T-helper 2 cell treated with Interferon-gamma antibody and Interleukin-4, amounts not matched to agents 5 μg/mL and 100 μg/mL, for 36 hours (primary cell): Measurements from ENCODE around the gene HSD11B1L.
"Not testable (repeated sequence)": the region's sequence is repeated elsewhere in the genome, so short reads cannot be mapped to it uniquely, and the experiment has no call there.

ENCODE experiments used
- DNase-seq: peaks from one replicate; pipeline ENCODE4 v3.0.0; 2021; ENCODE audit warnings: low spot score
- H3K27ac Mint-ChIP-seq: one replicate; pipeline ENCODE4 v1.8.0; 2021; ENCODE audit warnings: mild to moderate bottlenecking, mixed read lengths
- H3K27me3 Mint-ChIP-seq: one replicate; pipeline ENCODE4 v1.8.0; 2021; ENCODE audit warnings: low read depth, mixed read lengths
- H3K36me3 Mint-ChIP-seq: one replicate; pipeline ENCODE4 v1.8.0; 2021; ENCODE audit warnings: low read depth, mixed read lengths
- H3K4me1 Mint-ChIP-seq: one replicate; pipeline ENCODE4 v1.8.0; 2021; ENCODE audit warnings: low read depth, mixed read lengths
- H3K4me3 Mint-ChIP-seq: one replicate; pipeline ENCODE4 v1.8.0; 2022; ENCODE audit warnings: mild to moderate bottlenecking, moderate library complexity, mixed read lengths
- H3K9me3 Mint-ChIP-seq: one replicate; pipeline ENCODE4 v1.8.0; 2021; ENCODE audit warnings: mixed read lengths

Gene HSD11B1L

GRCh38 chr19:5711025-5711424, 30.2 kb downstream of the HSD11B1L start:
- Mint-ChIP-seq H3K4me1 (peaks cover 3% of the 10 kb centered on the region), H3K9me3 (no peaks in the 10 kb centered on the region), H3K27ac (no peak overlapping the region), H3K4me3 (no peak overlapping the region), H3K27me3 (no peaks in the 10 kb centered on the region), H3K36me3 (peaks cover 27% of the 10 kb centered on the region)
- no peak for DNase-seq

GRCh38 chr19:5711713-5712161, 30.9 kb downstream of the HSD11B1L start:
- Mint-ChIP-seq H3K27ac (no peak overlapping the region), H3K4me3 (no peak overlapping the region), H3K9me3 (no peaks in the 10 kb centered on the region), H3K27me3 (no peaks in the 10 kb centered on the region), H3K36me3 (peaks cover 25% of the 10 kb centered on the region), H3K4me1 (peaks cover 3% of the 10 kb centered on the region)
- no peak for DNase-seq

DNA sequence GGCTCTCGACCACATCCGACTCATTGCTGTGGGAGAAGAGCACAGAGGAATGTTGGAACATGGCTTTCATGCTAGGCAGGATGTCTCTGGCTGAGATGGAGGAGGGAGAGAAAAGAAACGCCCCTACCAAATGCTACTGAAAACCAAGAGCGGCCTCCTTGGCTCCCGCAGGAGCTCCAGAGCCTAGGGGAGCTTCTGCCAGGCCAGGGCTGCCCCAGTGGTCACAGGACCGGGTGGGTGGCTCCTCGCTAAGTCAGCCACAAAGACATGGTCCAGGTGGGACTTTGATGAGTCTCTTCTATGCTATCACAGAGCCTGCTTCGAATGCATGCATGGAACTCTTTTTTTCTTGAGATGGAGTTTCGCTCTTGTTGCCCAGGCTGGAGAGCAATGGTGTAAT, 32.4 kb downstream of the HSD11B1L start:
- no peaks in the 10 kb centered on the region for H3K27me3 Mint-ChIP-seq
- H3K4me3 Mint-ChIP-seq: no peak overlapping the region
- H3K4me1 Mint-ChIP-seq: peaks cover 12% of the 10 kb centered on the region
- H3K36me3 Mint-ChIP-seq: peaks cover 33% of the 10 kb centered on the region
- H3K9me3 Mint-ChIP-seq: no peaks in the 10 kb centered on the region
- H3K27ac Mint-ChIP-seq: no peak overlapping the region
- DNase-seq: no peak

DNA sequence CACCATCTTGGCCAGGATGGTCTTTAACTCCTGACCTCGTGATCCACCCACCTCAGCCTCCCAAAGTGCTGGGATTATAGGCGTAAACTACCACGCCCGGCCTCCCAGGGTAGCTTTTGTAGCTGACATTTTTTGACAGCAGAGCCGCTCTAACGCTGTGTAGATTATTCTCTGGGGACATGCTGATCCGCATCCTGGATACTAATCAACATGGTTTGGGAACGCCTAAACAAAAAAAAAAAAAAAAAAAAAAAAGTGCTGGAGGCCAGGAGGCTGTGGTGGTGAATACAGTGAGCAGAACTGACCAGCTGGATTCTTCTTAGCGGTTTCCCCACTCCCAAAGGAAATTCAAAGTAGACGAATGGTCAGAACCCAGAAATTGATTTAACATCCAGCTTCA, 34.0 kb downstream of the HSD11B1L start:
- Mint-ChIP-seq H3K4me3 (no peak overlapping the region), H3K4me1 (peaks cover 21% of the 10 kb centered on the region), H3K9me3 (no peaks in the 10 kb centered on the region), H3K36me3 (peaks cover 36% of the 10 kb centered on the region), H3K27ac (no peak overlapping the region), H3K27me3 (no peaks in the 10 kb centered on the region)
- no peak for DNase-seq

- H3K4me1 Mint-ChIP-seq: peaks cover 21% of the 10 kb centered on the region
- no peak for DNase-seq
- H3K4me3 Mint-ChIP-seq: peak overlapping the region; percentile 92
- H3K27ac Mint-ChIP-seq: peak overlapping the region; percentile 62
- H3K27me3 Mint-ChIP-seq: no peaks in the 10 kb centered on the region
- no peaks in the 10 kb centered on the region for H3K9me3 Mint-ChIP-seq
- peaks cover 26% of the 10 kb centered on the region for H3K36me3 Mint-ChIP-seq
Measured at GRCh38 chr19:5717215-5717935, 36.5 kb downstream of the HSD11B1L start.

DNA sequence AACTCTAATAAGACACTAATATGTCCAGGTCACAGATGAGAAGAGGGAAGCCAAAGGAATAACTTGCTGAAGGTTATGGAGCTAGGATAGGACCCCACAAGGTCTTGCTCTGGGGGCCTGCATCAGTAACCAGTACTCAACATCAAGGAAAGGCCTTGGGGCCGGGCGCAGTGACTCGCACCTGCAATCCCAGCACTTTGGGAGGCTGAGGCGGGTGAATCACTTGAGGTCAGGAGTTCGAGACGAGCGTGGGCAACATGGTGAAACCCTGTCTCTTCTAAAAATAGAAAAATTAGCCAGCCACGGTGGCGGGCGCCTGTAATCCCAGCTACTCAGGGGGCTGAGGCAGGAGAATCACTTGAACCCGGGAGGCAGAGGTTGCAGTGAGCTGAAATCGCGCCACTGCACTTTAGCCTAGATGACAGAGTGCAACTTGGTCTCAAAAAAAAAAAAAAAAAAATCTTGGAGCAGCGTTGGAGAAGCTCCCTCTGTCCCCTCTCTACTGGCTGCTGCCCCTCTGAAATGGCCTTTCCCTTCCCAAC, 37.3 kb downstream of the HSD11B1L start:
- Mint-ChIP-seq H3K9me3 (no peaks in the 10 kb centered on the region), H3K36me3 (peaks cover 26% of the 10 kb centered on the region), H3K4me1 (peaks cover 21% of the 10 kb centered on the region), H3K27ac (peak overlapping the region; percentile 92), H3K27me3 (no peaks in the 10 kb centered on the region), H3K4me3 (peak overlapping the region; percentile 92)
- DNase-seq: peak; percentile 56

DNA sequence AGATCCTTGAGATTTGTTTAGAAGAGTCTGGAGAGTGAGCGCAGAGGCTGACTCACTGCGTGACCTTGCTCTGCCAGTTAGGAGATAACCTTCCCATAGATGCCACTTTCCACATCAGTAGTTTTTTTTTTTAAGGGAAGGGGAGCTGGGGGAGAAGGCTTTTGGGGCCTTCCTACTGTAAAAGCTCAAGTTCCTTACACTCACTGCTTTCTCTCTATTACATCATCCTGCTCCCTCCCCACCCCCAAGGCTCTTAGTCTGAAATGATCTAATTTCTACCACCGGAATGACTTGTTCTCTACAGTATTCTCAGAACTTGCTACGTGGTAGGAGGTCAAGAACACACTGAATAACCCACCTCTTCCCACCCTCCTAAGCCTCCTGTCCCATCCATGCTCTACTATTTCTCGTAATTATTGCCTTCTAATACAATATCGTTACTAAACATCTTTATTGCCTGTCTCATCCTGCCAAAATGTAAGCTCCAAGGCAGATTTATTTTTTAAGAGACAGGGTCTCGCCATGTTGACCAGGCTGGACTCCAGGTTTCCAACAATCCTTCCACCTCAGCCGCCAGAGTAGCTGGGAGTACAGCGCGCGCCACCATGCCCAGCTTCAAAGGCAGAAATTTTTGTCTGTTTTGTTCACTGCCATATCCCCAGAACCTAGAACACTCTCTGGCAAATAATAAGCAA, 37.9 kb downstream of the HSD11B1L start:
- Mint-ChIP-seq H3K36me3 (peaks cover 22% of the 10 kb centered on the region), H3K4me1 (peaks cover 21% of the 10 kb centered on the region), H3K27me3 (no peaks in the 10 kb centered on the region), H3K4me3 (peak overlapping the region; percentile 92), H3K27ac (peak overlapping the region; percentile 92), H3K9me3 (no peaks in the 10 kb centered on the region)
- DNase-seq: peak; percentile 71

DNA sequence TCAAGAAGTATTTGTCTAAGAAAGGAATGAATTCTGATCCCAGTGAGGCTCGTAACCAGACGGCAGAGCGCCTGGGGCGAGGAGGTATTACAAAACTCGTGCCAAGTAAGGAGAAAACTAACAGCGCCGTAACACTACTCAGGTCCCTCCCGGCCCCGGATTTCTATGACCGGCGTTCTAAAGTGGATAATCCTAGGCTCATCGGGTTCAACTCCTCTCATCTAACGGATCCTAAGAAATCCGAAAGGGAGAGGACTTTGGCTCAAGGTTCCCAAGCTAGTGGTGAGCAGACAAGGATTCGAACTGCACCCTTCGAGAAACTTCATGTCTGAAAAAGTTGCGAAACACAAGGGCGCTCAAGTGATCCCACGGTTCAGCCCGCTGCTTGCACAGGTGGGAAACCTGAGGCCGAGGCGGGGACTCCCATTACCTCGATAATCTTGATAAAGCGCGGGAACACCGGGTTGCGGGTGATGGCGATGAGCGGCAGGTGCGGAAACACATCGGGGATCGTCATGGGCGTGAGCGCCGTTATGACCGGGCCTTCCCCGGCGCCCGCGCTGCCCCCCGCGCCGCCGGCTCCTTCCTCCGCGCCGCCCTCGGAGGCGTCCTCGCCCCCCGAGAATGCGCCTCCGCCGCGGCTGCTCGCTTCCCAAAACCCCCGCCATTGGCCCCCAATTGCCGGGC, 38.6 kb downstream of the HSD11B1L start:
- Mint-ChIP-seq H3K36me3 (peaks cover 17% of the 10 kb centered on the region), H3K4me1 (peaks cover 21% of the 10 kb centered on the region), H3K27me3 (no peaks in the 10 kb centered on the region), H3K27ac (peak overlapping the region; percentile 93), H3K9me3 (no peaks in the 10 kb centered on the region), H3K4me3 (peak overlapping the region; percentile 92)
- peak; percentile 37 for DNase-seq

GRCh38 chr19:5719961-5720790, 39.3 kb downstream of the HSD11B1L start, which contains the start of the genes CATSPERD and LONP1:
Gene CATSPERD, plus strand, starts transcription at chr19:5720637. Its CDS starts 101 bp downstream, at chr19:5720738.
Gene LONP1, minus strand, starts transcription at chr19:5720146. Its CDS starts 14 bp downstream, at chr19:5720132.
- H3K27ac Mint-ChIP-seq: peak within 1 kb of the TSS; percentile 93
- H3K9me3 Mint-ChIP-seq: no peaks in the 10 kb centered on the region
- H3K4me3 Mint-ChIP-seq: peak within 1 kb of the TSS; percentile 92
- peak; percentile 99 for DNase-seq
- H3K27me3 Mint-ChIP-seq: peaks cover 3% of the 10 kb centered on the region
- H3K4me1 Mint-ChIP-seq: peaks cover 21% of the 10 kb centered on the region
- H3K36me3 Mint-ChIP-seq: peaks cover 17% of the 10 kb centered on the region

DNA sequence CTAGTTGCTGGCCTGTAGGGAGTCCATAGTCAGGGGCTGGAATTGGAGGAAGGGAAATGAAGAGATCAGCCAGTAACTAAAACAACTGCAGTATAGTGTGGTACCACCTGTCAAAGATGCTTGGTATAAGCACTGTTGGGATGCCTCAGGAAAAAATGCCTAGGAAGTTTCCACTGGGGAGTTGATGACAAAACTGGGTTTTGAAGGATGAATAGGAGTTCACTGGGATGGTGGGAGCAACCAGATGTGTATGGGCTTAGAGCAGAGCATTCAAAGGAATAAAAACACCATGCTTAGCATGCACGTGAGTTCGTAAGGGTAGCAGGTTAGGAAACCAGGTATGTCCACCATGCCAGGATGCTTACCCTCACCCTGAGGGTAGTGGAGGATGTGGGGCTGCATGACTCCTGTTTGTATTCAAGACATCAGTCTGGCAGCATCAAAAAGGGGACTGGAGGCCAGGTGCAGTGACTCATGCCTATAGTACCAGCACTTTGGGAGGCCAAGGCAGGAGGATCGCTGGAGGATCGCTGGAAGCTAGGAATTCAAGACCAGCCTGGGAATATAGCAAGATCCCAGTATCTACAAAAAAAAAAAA, 46.7 kb downstream of the HSD11B1L start:
- H3K27me3 Mint-ChIP-seq: peaks cover 3% of the 10 kb centered on the region
- no peaks in the 10 kb centered on the region for H3K9me3 Mint-ChIP-seq
- H3K4me1 Mint-ChIP-seq: no peaks in the 10 kb centered on the region
- no peak overlapping the region for H3K27ac Mint-ChIP-seq
- no peak for DNase-seq
- no peaks in the 10 kb centered on the region for H3K36me3 Mint-ChIP-seq
- H3K4me3 Mint-ChIP-seq: no peak overlapping the region

- not testable (repeated sequence) for DNase-seq, H3K9me3 Mint-ChIP-seq, H3K36me3 Mint-ChIP-seq, H3K4me1 Mint-ChIP-seq, H3K27me3 Mint-ChIP-seq, H3K27ac Mint-ChIP-seq, H3K4me3 Mint-ChIP-seq
Measured at GRCh38 chr19:5733172-5733571, 52.3 kb downstream of the HSD11B1L start.
